Hypothalamus (tissue), 51 donors: ENCODE measurements around the gene GLP1R.

ENCODE experiments used
- DNase-seq, 51 donors: peaks; one replicate each; lab custom pipeline; 2025; lab: John Stamatoyannopoulos, UW

The GLP1R gene

GRCh38 chr6:39083231-39083634 lies 34.7 kb downstream of the GLP1R start:
- peak in 1 of 51 donors; percentile 12 for DNase-seq

- DNase-seq = peak in 16 of 51 donors; percentile 5 to 44 (median 20)
These were observed 35.9 kb downstream of the GLP1R start for GRCh38 chr6:39084506-39084905.

- DNase-seq = no peak
These were observed 36.7 kb downstream of the GLP1R start for GRCh38 chr6:39085129-39085797.

- no peak for DNase-seq
These were observed 37.7 kb downstream of the GLP1R start for GRCh38 chr6:39086294-39086693.

- no peak for DNase-seq
These were observed 38.1 kb downstream of the GLP1R start for GRCh38 chr6:39086711-39087110.

GRCh38 chr6:39087197-39087596 lies 38.6 kb downstream of the GLP1R start:
- DNase-seq = no peak

GRCh38 chr6:39088331-39088730 lies 39.8 kb downstream of the GLP1R start:
- peak in 12 of 51 donors; percentile 1 to 44 (median 22) for DNase-seq

GRCh38 chr6:39090036-39090435 lies 41.5 kb downstream of the GLP1R start:
- DNase-seq = no peak

GRCh38 chr6:39091220-39091619 lies 42.6 kb downstream of the GLP1R start:
- no peak for DNase-seq

GRCh38 chr6:39092124-39092523 lies 43.5 kb downstream of the GLP1R start:
- DNase-seq = no peak

GRCh38 chr6:39093149-39093708 lies 44.6 kb downstream of the GLP1R start:
- no peak for DNase-seq

GRCh38 chr6:39095578-39095977 lies 47.0 kb downstream of the GLP1R start:
- no peak for DNase-seq

- no peak for DNase-seq
These were observed 51.8 kb downstream of the GLP1R start for GRCh38 chr6:39100358-39100757.

- no peak for DNase-seq
These were observed 53.7 kb downstream of the GLP1R start for GRCh38 chr6:39102071-39102820.

- no peak for DNase-seq
These were observed 54.2 kb downstream of the GLP1R start for GRCh38 chr6:39102821-39103136.

GRCh38 chr6:39104528-39104927 lies 55.9 kb downstream of the GLP1R start:
- no peak for DNase-seq

GRCh38 chr6:39107034-39107433 lies 58.5 kb downstream of the GLP1R start:
- no peak for DNase-seq

- DNase-seq = no peak
These were observed 59.1 kb downstream of the GLP1R start for GRCh38 chr6:39107641-39108040.

- DNase-seq = no peak
These were observed 59.7 kb downstream of the GLP1R start for GRCh38 chr6:39108041-39108839.

- DNase-seq = no peak
These were observed 62.7 kb downstream of the GLP1R start for GRCh38 chr6:39111280-39111679.

- DNase-seq = no peak
These were observed 65.2 kb downstream of the GLP1R start for GRCh38 chr6:39113788-39114187.
